Stimulated activated CD4-positive, alpha-beta T cell treated with anti-CD3 and anti-CD28 coated beads, Interleukin-12 subunit alpha, Interleukin-12 subunit beta, amount 100 ng/mL, for 48 hours (primary cell): ENCODE results near the gene C2orf92.

Experiments used
- DNase-seq, 3 donors: peaks; one replicate each; pipeline ENCODE4 v3.0.0-alpha.2; 2020; ENCODE audit warnings: low read depth in 2 of 3, low spot score in 1 of 3

C2orf92 gene

GRCh38 chr2:97712693-97713295, 43.3 kb downstream of the C2orf92 start:
- DNase-seq: peak in 1 of 3 donors; percentile 38

GRCh38 chr2:97713296-97714083, 44.0 kb downstream of the C2orf92 start, which contains the start of gene ZAP70:
TSS of gene ZAP70 (plus strand) at chr2:97713576. CDS start at chr2:97724037, 10,461 bp downstream.
- DNase-seq: peak in 2 of 3 donors; percentile 45 to 49

DNA sequence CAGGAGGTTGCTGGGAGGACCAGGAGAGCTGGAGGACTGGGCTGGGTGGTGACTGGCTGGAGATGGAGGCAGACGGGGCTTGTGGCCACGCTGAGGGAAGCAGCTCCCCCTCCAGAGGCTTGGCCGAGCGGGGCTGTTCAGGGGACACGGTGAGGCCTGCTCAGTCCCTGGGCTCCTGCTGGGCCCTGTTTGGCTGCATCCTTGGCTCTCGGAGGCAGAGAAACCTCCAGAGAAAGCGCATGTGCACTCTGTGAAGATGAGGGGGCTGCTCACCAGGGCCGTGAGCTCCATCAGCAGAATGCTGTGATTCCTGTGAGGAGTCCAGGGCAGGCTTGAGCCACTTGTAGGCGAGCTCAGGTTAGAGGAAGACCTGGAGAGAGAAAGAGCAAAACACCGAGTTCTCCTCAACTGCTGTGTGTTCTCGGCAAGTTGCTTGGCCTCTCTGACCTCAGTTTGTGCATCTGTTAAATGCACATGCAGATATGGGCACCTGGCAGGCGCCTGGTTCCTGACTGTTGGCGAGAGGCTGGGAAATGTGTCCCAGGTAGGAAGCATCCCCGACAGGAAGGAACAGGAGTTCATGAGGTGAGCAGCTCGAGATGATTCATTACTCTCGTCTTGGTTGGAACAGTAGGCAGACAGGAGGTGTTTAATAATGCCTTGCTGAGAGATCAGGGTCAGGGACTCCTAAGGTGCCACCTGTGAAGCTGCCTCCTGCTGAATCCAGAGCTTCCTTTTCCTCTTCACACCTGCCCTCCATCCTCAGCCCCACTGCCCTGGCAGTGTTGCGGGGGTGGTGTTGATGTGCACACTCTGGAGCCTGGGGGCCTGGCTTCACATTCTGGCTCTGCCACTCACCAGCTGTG, 44.8 kb downstream of the C2orf92 start:
- DNase-seq: no peak

DNA sequence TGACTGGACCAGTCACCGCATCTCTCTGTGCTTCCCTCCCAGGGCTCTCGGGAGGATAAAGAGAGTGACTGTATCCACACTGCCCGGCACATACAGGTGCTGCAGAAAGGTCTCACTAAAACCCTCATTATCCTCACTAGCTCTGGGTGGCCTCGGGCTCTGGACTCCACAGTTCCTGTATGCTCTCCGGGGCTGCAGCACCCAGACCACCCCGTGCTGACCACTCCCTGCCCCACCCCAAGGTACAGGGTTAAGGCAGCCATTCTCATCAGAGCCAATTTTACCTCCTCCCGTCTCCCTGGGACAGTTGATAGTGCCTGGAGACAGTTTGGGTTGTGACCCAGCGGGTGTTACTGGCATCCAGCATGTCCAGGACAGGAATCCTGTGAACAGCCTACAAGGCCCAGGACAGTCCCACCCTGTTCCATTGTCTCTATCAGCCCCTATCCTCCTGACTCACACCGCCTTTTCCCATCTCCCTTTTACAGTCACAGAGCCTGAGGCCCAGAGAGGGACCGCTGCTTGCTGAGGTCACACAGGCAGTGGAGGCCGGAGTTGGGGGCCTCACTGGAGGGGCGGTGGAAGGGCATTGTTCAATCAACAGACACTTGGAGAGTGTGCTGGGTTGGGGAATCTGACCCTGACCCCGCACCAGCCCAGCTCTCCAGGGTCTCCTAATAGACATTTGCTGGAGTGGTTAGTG, 45.6 kb downstream of the C2orf92 start:
- DNase-seq: no peak

GRCh38 chr2:97715951-97716694, 46.6 kb downstream of the C2orf92 start:
- DNase-seq: no peak

DNA sequence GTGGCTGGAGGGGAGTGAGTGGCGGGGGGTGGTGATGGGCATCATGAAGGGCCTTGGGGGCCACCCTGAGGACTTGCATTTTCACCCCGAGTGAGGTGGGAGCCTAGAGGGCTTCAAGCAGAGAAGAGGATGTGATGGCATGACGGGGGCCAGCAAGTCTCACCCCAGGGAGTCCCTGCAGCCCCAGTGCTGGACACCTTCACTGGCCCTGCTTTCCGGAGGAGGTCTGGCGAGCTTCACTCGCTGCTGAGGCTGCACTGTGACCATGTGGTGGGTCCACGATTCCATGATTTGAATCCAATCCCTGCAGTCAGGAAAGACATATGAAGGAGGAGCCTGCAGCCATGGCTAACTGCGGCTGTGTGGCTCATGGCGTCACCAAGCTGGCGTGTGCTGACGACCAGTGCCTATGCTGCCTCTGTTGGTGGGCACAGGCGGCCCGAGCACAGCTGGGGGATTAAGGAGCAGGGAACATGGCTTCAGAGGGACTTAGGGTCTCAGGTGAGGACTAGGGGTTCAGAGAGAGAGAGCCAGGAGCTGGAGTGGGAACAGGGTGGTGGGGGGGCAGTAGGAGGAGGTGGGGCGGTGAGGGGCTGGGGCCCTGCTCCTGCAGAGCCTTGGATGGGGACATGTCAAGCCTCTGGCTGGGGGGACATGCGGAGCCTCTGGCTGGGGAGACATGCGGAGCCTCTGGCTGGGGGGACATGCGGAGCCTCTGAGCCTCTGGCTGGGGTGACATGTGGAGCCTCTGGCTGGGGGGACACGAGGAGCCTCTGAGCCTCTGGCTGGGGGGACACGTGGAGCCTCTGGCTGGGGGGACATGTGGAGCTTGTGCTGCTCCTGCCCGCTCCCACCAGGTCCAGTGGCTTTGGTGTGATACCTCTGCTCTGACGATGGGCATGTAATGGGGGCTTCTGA, 47.4 kb downstream of the C2orf92 start:
- DNase-seq: no peak

- no peak for DNase-seq
Measured at GRCh38 chr2:97717613-97717995, 48.1 kb downstream of the C2orf92 start.

DNA sequence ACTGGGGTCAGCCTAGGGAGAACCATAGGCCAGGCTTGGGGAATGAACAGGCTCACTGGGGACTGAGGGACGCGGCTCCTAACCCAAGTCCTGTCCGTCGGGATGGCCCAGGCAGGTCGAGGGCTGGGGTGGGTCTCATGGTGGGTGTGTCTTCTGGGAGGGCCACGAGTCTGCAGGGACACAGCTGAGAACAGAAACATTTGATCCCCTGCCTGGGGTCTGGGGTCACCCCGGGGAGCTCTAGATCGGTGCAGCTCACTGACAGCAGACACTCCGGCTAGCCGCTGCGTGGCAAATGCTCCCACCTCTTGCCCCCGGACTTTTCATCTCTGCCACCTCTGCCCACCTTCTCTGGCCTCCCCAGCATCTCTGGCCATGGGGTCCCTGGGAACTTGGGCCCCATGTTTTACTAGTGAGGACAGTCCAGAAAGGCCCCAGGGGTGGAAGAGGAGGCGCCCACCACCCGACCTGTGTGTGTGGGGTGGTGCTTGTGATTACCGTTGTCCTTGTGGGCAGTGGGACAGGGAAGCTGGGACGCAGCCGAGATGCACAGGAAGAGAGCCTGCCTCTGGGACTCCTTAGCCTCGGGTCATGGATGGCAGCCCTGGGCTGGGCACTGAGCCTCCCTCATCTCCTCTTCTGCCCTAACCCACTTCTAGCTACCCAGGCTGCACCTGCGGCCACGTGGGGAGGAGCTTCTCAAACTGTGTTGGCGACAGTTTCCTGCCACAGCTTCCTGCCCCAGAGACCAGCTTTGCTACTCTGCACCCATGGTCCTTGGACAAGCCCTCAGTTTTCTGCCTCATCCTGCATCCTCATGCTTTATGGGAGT, 48.8 kb downstream of the C2orf92 start:
- peak; percentile 54 to 65 (median 59) for DNase-seq

GRCh38 chr2:97718942-97719341, 49.4 kb downstream of the C2orf92 start:
- DNase-seq: no peak

- no peak for DNase-seq
Measured at GRCh38 chr2:97719362-97720155, 50.0 kb downstream of the C2orf92 start.

GRCh38 chr2:97720746-97721145, 51.2 kb downstream of the C2orf92 start:
- DNase-seq: no peak

GRCh38 chr2:97722227-97722626, 52.7 kb downstream of the C2orf92 start:
- no peak for DNase-seq

DNA sequence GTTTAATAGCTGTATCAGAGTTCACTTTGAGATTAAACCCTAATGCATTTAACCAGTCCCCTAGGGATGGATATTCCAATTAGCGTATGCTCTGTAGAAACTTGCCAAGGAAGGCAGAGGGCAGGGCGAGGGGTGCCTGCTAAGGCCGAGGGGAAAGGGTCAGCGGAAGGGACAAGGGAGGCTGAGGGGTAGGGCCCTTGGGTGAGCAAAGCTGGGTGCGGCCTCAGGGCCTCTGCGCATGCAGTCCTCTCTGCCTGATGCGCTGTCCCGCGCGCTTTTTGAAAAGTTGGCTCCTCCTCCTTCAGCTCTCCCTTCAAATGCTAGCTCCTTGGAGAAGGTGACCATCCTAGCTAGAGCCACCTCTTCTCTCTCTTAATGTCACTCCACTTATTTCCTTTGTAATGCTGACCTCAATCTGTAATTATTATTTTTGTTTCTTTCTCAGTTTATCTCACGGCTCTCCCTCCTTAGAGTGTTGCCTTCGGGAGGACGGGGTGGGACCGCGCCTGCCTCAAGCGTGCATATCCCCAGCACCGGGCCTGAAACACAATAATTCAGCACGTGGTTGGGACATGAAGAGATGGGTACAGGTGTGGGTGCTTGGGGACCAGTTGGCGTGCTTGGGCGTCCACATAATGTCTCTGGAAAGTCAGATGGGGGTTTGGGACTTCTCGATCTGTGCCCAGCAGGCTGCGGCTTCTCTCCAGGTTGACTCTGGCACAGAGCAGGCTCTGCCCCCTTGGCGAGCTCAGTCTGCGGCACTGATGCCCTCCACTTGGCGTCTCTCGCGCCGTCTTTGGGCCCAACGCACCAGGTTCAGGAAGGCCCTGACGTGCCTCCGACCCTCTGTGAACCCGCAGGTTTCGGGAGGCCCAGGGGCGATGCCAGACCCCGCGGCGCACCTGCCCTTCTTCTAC, 53.9 kb downstream of the C2orf92 start:
- no peak for DNase-seq

- no peak for DNase-seq
Measured at GRCh38 chr2:97724073-97724410, 54.5 kb downstream of the C2orf92 start.

GRCh38 chr2:97724501-97724900, 55.0 kb downstream of the C2orf92 start:
- DNase-seq: no peak

GRCh38 chr2:97724946-97725688, 55.6 kb downstream of the C2orf92 start:
- no peak for DNase-seq
